ENCODE data around the gene SNCA.
A peak's percentile ranks its signal among the peaks of the same experiment; 100 is the strongest.

Gene SNCA

DNA sequence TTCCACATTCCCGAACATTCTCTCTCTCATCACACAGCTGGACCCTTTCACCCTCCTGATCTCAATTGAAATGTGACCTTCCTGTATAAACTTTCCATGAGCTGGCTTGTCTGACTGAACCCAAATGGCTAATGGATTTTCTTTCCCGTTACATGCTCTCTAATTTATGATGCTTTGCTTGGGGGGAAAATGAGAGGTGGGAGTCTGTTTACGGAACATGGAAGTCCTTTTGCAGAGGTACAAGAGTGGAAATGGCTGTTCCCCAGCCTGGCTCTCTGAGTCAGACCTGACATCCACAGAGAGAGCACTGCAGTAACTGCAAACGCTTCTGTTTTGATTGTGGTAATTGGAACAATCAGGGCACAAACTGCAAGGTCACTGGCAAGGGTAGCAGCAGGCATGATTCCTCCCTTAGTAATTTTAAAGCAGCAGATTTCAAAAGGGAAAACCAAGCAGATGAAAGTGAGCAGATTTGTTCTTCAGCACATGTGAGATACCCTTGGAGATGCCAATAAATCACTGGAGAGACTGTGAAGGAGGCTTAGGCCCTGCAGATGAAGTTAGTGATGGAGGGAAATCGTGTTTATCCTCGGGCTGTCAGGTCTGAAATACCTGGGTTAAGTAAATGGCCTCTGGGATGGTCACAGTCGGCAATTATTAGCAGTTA lies 83.9 kb downstream of the SNCA start:
- no peak for DNase-seq

DNA sequence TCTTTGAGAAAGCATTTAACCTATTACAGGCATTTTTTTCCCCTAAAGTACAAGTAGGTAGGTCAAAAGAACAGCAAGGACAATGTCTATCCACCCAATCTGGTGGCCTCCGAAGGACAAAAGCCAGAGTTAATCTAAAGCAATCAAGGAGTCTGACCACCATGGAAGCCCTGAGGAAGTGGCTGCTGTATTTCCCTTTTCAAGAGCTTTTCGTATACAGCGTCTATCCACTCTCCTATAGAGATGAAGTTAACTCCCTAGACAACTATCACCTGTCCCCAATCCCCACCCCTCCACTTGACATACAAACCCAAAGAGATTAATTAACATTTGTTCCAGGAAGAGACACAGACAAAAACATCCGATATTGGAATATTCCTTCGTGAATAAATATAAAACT lies 85.5 kb downstream of the SNCA start:
- DNase-seq = no peak

DNA sequence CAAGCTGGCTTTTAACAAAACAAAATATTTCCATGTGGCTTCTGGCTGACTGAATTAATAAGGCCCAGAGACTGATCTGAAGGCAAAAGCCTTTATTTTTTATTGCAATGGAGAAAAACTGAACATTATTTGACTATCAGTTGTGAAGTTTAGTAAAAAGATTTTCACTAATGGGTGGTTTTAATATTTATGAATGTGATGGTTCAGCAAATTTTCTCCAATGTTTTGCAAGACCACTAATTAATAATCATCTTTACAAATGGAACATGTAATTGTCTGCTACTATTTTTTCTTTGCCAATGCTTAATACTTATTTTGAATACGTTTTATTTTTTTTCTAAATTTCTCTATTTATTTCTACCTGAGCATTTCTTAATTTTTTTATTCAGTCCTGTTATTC lies 90.6 kb downstream of the SNCA start:
- no peak for DNase-seq

DNA sequence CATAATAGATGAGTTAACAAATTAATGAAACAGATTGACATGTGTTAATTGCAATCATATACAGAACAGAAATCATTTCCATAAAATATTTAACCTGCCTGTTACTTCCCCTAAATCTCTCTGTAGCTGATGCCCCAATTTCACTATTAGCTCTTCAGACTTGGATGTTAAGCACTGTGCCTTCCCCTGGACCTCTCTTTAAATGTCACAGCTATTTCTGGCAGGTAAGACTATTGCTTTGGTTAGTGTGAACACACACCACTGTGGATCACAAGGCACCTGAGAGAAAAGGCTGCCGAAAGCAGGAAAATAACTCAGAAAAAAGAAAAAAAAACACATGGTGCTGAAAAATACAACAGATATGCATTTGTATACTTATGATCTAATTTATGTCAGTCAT lies 91.3 kb downstream of the SNCA start:
- DNase-seq = no peak

DNA sequence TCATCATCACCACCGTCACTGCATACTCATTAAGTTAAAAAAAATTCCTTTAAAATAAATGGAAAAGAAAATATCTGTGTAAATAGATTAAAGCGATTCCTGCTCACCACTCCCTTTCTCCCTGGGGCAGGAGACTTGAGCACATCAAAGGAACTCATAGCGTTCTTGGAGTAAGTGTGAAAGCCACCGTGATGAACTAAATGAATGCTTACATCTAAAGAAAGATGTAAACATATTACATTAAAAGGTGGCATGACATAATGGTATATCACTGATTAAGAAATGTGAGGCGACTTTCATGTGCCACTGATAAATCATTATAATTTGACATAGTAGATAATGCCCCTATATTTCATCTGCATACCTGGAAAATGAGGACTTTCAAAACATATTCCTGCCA lies 92.0 kb downstream of the SNCA start:
- no peak for DNase-seq

DNA sequence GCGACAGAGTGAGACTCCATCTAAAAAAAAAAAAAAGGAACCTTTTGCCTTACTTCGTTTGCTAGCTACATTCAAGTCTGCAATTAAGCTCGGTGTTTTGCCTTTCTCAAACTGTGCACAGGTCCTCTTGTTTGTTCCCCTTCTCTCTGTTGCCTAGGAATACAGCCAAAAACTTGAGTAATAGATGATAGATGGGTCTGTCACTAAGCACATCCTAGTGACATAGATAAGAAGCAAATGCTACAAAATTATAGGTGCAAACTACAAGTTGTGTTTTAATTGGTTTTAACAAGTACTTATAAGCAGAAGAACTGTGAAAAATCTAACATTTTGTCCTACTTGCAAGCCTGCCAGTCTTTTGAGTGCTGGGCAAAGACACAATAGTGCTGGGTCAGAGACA lies 95.2 kb downstream of the SNCA start:
- no peak for DNase-seq

DNA sequence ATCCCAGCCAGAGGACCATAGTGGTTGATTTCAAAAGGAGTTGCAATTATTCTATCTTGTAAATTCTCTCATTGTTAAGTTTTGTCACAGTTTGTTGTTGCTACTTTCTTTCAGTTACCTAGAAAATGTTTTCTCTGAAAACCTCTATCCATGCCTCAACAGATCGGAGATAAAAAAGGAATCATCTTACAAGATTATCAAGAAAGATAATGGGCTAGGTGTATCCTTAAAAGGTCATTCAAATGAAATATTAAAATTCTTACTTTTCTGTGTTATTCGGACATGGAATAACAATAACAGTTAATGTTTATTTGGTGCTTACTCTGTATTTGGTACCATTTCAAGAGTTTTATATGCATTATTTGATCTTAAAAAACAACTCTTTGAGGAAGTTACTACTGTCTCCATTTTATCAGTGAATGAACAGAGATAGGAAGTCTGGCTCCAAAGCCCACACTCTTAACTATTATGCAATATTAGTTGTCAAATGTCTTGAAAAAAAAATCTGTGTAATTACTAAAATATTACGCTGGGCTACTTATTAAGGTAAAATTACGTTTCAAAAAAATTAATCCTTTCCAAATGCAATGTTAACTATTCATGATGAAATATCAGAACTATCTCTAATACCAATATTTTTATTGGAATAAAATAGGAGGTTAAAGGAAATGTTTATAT lies 97.5 kb downstream of the SNCA start:
- DNase-seq = no peak

DNA sequence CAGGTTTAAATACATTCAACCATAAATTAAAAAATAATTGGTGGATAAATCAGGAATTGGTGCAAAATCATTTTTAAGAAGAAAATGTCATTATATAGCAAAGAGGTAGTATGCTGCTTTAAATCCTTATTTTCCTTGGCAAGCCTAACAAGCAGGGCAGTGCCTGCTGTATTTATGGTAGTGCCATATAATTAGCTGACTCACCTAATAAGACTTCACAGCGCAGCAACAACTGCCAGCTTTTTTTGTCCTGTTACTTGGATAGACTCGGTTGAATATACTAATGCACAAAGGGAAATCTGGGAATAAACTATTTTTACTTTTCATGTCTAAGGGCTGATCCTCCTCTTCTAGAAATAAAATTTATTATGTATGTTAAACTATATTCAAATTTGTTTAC lies 99.1 kb downstream of the SNCA start:
- peak in 1 of 2 experiments; percentile 10 for DNase-seq

DNA sequence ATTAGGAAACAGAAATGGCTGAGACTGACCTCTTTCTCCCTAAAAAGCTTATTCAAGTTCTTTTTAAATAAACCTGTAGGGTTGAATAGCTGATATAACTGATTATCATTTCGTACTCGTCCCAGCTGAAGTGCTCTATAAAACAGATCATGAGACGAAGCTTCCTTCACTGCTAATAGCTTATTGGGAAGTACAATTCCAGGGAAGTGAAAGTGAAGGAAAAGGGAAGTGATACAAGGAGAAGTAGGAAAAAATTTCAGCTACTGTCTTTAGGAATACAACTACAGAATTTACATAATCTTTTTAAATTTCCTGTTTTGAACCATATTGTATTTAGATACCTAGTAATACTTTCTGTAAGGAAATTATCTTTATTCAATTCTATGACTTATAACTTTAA lies 103.0 kb downstream of the SNCA start:
- no peak for DNase-seq

DNA sequence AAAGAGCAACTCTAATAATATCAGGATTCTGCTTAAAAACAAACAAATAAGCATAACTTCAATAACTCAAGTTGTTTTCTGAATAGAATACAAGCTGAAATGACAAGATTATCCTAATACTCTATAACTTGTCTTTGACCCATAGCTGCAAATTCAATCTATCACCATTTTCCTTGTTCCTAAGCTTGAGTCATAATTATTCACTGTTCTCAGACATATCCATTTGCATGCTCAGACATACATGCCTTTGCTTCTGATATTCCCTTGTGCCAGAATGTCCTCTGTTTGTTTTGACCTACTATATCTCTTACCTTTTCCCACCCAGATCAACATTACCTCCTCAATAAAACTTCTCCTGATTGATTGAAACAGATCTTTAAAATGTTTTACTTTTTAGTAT lies 109.7 kb downstream of the SNCA start:
- no peak for DNase-seq

DNA sequence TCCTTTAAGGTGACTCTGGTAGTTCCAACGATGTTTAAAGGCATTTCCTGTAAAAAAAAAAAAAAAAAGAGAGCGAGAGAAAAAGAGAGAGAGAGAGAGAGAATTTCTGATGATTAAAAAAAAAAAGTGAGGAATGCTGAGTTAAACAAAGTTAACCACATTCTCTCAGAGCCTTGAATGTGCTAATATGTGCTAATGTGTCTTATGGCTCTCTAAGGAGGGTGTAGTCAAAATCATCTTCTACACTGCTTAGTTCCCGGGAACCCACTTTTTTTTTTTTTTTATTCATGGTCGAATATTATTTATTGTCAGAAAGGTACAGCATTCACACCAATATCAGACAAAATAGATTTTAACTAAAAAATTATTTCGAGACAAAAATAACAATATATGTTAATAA lies 111.7 kb downstream of the SNCA start:
- DNase-seq = no peak

DNA sequence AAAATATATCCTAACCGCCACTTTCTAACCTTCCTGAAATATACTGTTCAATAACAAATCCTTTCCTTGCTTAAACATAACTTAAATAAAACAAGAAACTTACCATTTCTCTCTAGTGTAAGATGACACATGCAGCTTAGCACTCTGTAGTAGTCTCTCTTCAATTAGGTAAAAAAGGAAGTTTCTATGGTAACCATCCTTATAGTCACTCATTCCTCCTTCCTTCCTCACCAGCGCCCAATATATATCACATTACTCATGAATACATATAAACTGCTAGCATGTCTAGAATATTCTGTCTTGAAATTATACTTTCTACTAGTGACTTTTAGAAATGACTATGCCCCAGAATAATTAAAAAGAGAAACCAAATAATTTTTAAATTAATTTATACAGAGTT lies 112.2 kb downstream of the SNCA start:
- no peak for DNase-seq

DNA sequence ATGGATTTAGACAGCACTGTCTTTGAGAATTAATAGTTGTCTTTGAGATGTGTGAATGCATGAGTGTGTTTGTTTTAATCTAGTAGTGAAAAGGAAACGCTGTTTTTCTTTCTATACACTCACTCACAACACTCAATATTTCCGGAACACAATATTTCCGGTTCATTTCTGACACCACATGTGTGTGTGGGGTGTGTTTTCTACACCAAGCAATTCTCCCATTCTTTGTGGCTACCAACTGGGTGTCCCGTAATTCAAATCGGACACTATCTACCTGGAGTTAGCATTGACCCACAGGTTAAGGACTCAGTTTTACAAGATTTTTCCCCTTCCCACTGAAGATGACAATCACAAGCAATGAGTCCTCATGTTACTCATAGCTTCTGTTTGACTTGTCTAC lies 113.9 kb downstream of the SNCA start:
- DNase-seq = no peak

DNA sequence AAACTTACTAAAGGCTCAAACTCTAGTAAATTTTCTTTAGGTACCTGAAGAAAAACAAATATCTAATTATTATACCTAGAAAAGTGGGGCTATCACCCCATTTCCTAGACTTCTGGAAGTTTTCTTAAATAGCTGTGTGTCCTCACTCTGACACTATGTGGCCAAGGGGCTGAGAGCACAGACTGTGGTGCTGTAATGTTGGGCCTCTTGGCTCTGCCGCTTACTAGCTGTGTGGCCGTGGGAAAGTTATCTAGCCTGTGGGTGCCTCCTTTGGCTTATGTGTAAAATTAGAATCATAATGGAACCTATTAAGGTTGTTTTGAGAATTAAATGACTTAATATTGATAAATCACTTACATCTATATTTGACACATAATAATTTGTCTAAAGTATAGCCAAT lies 114.4 kb downstream of the SNCA start:
- no peak for DNase-seq

DNA sequence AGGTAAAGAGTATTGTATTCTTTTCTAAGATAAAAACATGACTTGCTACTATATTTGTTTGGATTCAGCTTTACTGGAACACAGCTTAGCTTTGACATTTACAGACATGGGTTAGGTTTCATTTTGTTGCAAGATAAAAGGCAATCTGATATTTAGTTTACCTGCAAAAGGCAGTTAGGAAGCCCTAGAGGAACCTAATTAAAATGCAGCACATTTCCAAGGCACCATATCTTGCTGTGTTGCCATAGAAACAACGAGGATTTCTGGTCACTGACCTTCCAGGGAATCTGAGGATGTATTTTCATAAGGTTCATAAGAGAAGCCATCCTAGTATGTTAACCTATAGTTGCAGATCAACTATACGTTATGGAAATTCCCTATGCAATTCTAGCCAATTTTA lies 116.0 kb downstream of the SNCA start:
- no peak for DNase-seq

DNA sequence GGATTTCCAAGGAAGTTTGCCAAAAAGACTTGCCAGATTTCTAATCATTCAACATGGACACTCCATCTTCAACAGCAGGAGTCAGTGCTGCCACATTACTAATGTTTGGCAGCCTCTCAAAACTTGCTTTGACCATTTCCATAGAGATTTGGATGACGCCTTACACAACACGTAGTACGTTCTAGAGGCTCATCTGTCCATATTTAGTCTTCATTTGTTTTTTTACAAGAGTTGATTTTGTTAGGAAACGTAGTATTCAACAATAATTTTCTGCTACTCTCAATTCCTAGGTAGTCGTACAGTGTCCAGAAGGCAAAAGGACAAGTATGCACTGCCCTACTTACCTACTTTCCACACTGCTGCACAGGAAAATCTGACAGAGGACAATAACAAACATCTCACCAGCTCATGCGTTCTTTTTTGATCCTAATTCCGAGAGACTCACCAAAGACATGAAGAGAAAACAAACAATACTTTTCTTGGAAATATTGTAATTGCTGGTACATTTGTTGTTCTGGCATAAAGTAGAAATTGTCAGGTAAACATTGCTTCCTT lies 117.3 kb downstream of the SNCA start:
- no peak for DNase-seq

DNA sequence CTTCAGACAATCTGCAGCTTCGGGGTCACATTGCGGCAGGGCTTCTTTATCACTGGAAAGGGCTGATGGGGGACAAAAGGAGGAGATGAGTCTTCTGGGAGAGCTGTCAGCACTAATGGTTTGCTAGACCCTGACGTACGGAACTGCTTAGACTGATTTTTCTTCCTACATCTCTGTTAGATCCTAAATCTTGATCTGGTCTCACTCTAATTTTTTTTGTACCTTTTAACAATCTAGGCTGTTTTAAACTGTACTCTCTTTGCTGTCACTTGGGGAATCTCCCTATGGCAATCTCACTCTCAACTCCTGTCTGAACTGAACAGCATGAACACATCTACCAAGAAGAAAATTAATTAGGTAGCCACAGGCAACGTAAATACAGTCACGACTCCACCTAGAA lies 120.1 kb downstream of the SNCA start:
- DNase-seq = no peak

DNA sequence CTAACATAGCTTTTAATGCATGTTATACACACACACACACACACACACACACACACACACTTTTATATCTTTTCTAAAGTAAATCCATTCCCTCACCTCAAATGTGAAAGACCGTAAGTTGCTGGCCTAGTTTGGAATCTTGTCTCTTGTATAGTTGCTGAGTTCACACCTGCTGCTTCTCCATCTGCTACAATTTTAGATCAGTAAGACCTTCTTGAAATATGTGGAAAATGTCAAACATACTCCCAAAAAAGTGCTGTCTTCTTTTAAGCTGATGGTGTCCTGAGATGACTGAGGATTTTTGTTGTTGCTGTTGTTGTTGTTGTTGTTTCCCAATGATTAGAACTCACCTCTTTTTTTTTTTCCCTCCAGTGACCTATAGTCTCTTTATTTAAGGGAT lies 121.3 kb downstream of the SNCA start:
- DNase-seq = no peak

DNA sequence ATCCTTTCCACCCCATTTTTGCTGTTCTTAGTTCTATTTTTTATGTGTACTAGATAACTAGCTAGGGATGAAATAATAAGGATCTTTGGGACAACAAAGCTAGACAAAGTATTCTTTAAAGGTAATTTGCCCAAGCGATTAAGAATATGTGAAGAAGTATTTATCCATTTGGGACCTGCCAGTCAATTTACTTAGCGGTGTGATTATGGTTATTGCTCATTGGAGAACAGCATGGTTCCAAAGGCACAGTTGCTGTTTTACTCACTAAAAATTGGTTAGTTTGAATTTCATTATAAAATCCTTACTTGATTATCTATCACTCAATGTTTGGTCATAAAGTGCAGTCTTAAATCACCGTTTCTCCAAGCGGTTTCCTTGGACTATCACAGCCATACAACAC lies 124.1 kb downstream of the SNCA start:
- DNase-seq = no peak

DNA sequence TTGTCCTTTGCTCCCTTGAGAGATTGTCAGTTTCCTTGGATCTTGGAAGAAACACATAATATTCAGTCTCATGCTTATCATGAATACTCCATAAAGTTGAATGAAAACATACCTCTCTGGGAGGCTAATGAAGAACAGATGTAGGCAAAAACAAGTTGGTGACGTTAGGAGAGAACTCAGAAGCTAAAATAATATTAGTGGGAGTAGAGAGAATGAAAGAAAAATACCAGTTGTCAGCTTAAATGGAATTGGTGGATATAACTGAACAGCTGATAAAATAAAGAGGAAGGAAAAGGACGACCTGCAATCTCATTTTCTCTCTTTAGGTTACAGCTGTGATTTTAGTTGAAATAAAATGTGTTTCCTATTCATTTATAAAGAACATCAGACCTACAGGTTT lies 124.8 kb downstream of the SNCA start:
- DNase-seq = no peak

DNA sequence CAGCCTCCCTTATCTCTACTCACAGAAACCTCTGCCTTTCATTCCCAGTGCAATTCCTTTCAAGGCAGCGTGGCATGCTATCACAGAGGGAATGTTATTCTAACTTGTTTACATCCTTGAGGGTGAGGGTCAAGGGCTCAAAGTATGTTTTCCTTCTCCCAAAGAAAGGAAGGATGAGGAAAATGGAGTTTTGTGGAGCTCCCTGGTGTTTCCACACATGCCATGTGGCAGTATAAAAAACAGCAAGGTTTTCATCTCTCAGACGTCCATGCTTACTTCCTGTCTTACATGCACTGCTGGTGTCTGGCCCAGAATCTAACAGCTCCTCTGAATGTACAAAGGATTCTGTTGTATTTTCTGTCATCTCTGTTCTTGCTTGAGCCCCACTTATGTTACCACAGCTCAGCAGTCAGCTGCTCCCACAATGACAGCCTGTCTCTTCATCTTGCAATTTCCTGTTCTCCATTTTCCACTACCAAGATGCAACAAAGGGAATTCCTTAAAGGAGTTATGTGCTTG lies 128.0 kb downstream of the SNCA start:
- no peak for DNase-seq

DNA sequence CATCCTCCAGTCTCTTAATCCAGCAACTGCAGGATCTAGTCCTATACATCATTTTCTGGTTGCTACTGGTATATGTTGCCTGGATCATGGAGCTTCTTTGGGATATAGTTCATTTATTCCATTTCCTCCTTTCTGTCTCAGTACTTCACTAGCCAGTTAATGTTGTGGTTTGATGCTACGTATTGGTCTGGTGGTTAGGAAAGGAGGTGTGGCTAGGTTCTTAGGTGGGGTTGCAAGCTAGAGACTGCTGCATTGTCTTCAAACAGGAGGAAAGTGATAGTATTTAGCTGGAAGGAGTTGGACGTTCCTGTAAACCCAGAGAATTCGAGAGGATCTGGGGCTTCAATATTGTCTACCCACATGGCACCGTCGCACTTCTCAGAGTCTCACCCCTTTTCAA lies 129.5 kb downstream of the SNCA start:
- no peak for DNase-seq

DNA sequence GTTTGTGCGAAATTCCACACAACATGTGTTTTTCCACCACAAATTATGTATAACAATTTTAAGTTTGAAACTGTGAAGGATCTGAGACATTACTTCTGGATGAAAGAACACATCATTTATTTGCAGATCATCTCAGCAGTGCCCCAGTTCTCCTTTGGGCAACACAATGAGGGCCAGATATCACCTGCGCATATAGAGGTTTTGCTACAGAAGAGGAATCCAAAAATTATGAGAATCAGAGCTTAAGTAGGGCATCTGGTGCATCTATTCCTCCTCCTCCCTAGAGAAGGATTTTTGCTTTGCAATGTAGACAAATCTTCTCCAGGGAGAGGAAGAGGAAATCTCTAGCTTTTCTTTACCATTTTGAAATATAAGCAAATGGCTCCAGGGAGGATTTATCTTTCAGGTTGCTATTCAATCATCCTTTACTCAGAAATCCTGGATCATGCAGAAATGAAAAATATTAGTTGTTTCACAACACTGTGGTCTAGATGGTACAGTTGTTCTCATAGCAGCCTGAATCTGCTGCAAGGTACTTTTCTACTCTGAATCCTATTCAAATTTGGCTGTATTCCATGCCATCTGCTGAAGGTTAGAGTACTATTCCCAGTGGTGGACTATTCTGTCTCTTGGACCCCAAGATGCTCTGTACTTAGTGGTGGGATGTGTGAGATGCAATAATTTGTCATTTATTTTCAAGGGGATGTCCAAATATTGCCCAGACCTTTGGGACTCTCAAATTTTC lies 132.1 kb downstream of the SNCA start:
- DNase-seq = no peak
